Keratinocyte (primary cell): Measurements from ENCODE around the gene HECTD1. TPM values are rescaled to one million over a fixed set of nuclear protein-coding genes. Genes with fewer than 3 reads are reported as not detected.
"Not testable (repeated sequence)": the region's sequence is repeated elsewhere in the genome, so short reads cannot be mapped to it uniquely, and the experiment has no call there.

ENCODE experiments used
- DNase-seq: peaks from one replicate; pipeline ENCODE4 v3.0.0-alpha.2; 2011; ENCODE audit warnings: low read depth, missing footprints, low spot score
- FAIRE-seq: peaks from 2 replicates; lab custom pipeline; 2011; peaks lifted over from hg19 to GRCh38; lab: Jason Lieb, UNC
- H2AFZ ChIP-seq: 2 replicates; pipeline ENCODE4 v1.6.0; 2012; ENCODE audit warnings: low read length, control low read depth, inconsistent platforms; ENCODE audit not compliant: control insufficient read depth
- H3K27ac ChIP-seq: 2 replicates; pipeline ENCODE4 v1.5.1; 2011; ENCODE audit warnings: low read length; ENCODE audit not compliant: control insufficient read depth, insufficient read depth
- H3K27me3 ChIP-seq: 3 replicates; pipeline ENCODE4 v1.6.0; 2011; ENCODE audit warnings: low read length; ENCODE audit not compliant: control insufficient read depth, insufficient read depth; ENCODE audit errors: extremely low read depth
- H3K36me3 ChIP-seq, 2 experiments: 2 replicates in 1 of 2; 3 replicates in 1 of 2; pipeline ENCODE4 v1.5.1; 2011; ENCODE audit warnings: low read length in 2 of 2, mild to moderate bottlenecking in 1 of 2; ENCODE audit not compliant: control insufficient read depth in 2 of 2, insufficient read depth in 2 of 2; ENCODE audit errors: extremely low read depth in 1 of 2
- H3K4me1 ChIP-seq: 3 replicates; pipeline ENCODE4 v1.5.1; 2011; ENCODE audit warnings: low read length; ENCODE audit not compliant: control insufficient read depth, insufficient read depth; ENCODE audit errors: extremely low read depth
- H3K4me2 ChIP-seq: 3 replicates; pipeline ENCODE4 v1.6.0; 2011; ENCODE audit warnings: low read depth, low read length; ENCODE audit not compliant: control insufficient read depth, insufficient read depth; ENCODE audit errors: extremely low read depth
- H3K4me3 ChIP-seq, 3 experiments: fragments of 200-600 bp in 1 of 3; sonication (generic) in 1 of 3; 2 replicates in 2 of 3; 3 replicates in 1 of 3; pipeline ENCODE4 v1.5.1; 2011 to 2016; ENCODE audit warnings: low read length in 3 of 3, mild to moderate bottlenecking in 3 of 3, control low read depth in 2 of 3, inconsistent platforms in 1 of 3, low read depth in 1 of 3, mixed read lengths in 1 of 3, mixed run types in 1 of 3, moderate library complexity in 1 of 3; ENCODE audit not compliant: control insufficient read depth in 2 of 3, insufficient read depth in 2 of 3; ENCODE audit errors: extremely low read depth in 1 of 3
- H3K79me2 ChIP-seq: 2 replicates; pipeline ENCODE4 v1.6.0; 2012; ENCODE audit warnings: low read length; ENCODE audit not compliant: control insufficient read depth, insufficient read depth
- H3K9ac ChIP-seq: 3 replicates; pipeline ENCODE4 v1.6.0; 2011; ENCODE audit warnings: low read length; ENCODE audit not compliant: control insufficient read depth, insufficient read depth; ENCODE audit errors: extremely low read depth
- H3K9me1 ChIP-seq: 3 replicates; pipeline ENCODE4 v1.6.0; 2011; ENCODE audit warnings: low read length; ENCODE audit not compliant: control insufficient read depth, insufficient read depth; ENCODE audit errors: extremely low read depth
- H3K9me3 ChIP-seq: 2 replicates; pipeline ENCODE4 v1.5.1; 2012; ENCODE audit warnings: low read depth, low read length; ENCODE audit not compliant: control insufficient read depth
- H4K20me1 ChIP-seq: 3 replicates; pipeline ENCODE4 v1.6.0; 2011; ENCODE audit warnings: low read length; ENCODE audit not compliant: control insufficient read depth, insufficient read depth; ENCODE audit errors: extremely low read depth
- EZH2 ChIP-seq: IDR thresholded peaks from one replicate; pipeline ENCODE4 v1.6.1; 2012; ENCODE audit warnings: inconsistent platforms, mild to moderate bottlenecking, low read length, moderate library complexity
- dilution Hi-C: fragments of 300-500 bp; cut with MboI; formaldehyde crosslinking; loops from one replicate; pipeline ENCODE4 v1.7.0; 2020; ENCODE audit warnings: low sequenced_read_pairs; ENCODE audit not compliant: extremely low pct_ligation_motif_present
- polyA plus RNA-seq, 5 experiments: library from polyadenylated mRNA; depleted of rRNA in 3 of 5; stranded (reverse) in 3 of 5; stranded (forward) in 1 of 5; unstranded in 1 of 5; fragments of >200 nt; gene quantifications; 1 replicate in 1 of 5; 2 replicates in 3 of 5; 3 replicates in 1 of 5; pipeline versions ENCODE4 v1.2.1 to v1.2.3, GENCODE V29; 2011 to 2012; ENCODE audit warnings: missing spikeins in 2 of 5, low read depth in 1 of 5, low replicate concordance in 1 of 5
- TF ChIP-seq, protein P1 (sequence below), 3 experiments: IDR thresholded peaks in 1 of 3; conservative IDR thresholded peaks in 1 of 3; optimal IDR thresholded peaks in 1 of 3; 2 replicates in 2 of 3; 3 replicates in 1 of 3; pipeline versions ENCODE3 to v1.5.1; 2011; ENCODE audit warnings: low read length in 3 of 3, mild to moderate bottlenecking in 3 of 3, moderate library complexity in 2 of 3, control low read depth in 1 of 3, inconsistent platforms in 1 of 3; ENCODE audit not compliant: insufficient read depth in 2 of 3; ENCODE audit errors: extremely low read depth in 1 of 3

Gene HECTD1
- polyA plus RNA-seq, 1 donor (not counting 4 experiments of a cell fraction or from before 2014, with no cell fraction given), result 94.8 TPM

DNA sequence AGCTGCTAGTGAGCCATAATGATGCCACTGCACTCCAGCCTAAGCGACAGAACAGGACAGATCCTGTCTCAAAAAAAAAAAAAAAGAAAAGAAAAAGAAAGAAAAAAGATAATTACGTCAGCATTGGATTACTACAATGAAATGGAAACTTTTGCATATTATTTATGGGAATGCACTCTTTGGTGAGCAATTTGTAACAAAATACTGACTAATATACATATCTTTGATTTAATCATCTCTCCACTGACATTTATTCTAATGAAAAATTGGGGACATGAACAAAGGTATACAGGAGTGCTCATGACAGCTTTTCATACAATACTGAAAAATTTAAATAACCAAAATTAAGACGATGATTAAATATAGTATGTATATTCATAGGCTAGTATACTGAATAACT is 27.9 kb upstream of the HECTD1 start:
- FAIRE-seq (no peak), DNase-seq (no peak)
- Histone ChIP-seq H3K4me1 (peaks cover 2% of the 10 kb centered on the region), H3K9me1 (no peaks in the 10 kb centered on the region), H3K27me3 (no peaks in the 10 kb centered on the region), H3K9me3 (no peaks in the 10 kb centered on the region), H3K79me2 (no peaks in the 10 kb centered on the region), H3K4me3 (no peak overlapping the region), H3K27ac (no peak overlapping the region), H3K9ac (no peak overlapping the region), H3K4me2 (no peak overlapping the region), H3K36me3 (no peaks in the 10 kb centered on the region), H4K20me1 (no peaks in the 10 kb centered on the region), H2AFZ (no peak overlapping the region)
- dilution Hi-C loops, result no loop called here
- TF ChIP-seq, protein P1, sequence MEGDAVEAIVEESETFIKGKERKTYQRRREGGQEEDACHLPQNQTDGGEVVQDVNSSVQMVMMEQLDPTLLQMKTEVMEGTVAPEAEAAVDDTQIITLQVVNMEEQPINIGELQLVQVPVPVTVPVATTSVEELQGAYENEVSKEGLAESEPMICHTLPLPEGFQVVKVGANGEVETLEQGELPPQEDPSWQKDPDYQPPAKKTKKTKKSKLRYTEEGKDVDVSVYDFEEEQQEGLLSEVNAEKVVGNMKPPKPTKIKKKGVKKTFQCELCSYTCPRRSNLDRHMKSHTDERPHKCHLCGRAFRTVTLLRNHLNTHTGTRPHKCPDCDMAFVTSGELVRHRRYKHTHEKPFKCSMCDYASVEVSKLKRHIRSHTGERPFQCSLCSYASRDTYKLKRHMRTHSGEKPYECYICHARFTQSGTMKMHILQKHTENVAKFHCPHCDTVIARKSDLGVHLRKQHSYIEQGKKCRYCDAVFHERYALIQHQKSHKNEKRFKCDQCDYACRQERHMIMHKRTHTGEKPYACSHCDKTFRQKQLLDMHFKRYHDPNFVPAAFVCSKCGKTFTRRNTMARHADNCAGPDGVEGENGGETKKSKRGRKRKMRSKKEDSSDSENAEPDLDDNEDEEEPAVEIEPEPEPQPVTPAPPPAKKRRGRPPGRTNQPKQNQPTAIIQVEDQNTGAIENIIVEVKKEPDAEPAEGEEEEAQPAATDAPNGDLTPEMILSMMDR (optimal IDR thresholded peaks at IDR 0.05 in 1 of 3, IDR thresholded peaks at IDR 0.05 in 1 of 3, conservative IDR thresholded peaks at IDR 0.05 in 1 of 3; ENCODE audit: extremely low read depth in 1 of 3, insufficient read depth in 2 of 3, low read length in 3 of 3), result no peak
- no peak for TF ChIP-seq EZH2

DNA sequence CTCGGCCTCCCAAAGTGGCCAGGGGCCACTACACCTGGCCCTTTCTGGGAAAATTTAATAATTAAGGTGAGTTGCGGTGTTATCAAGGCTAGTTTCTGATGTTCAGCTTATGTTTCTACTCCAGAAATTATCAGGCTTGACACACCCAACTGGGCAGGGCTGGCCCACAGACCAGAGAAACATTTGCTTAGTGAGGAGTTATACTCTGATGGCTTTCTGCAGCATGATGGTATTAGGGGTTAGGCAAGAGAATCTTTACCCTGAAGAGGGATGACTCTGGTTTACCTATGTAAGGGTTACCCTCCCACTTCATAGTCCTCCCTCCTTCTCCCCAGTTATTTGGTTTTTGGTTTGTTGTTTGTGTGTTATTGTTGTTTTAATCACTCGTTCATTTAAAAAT is 24.5 kb upstream of the HECTD1 start:
- no peak overlapping the region for H3K4me3 ChIP-seq
- H3K27ac ChIP-seq, result no peak overlapping the region
- H3K9me1 ChIP-seq, result no peaks in the 10 kb centered on the region
- dilution Hi-C loops, result no loop called here
- peaks cover 21% of the 10 kb centered on the region for H3K4me1 ChIP-seq
- H2AFZ ChIP-seq, result no peak overlapping the region
- FAIRE-seq (no peak), DNase-seq (no peak)
- no peak overlapping the region for H3K9ac ChIP-seq
- H3K36me3 ChIP-seq, result no peaks in the 10 kb centered on the region
- H3K27me3 ChIP-seq, result no peaks in the 10 kb centered on the region
- H4K20me1 ChIP-seq, result no peaks in the 10 kb centered on the region
- no peaks in the 10 kb centered on the region for H3K9me3 ChIP-seq
- TF ChIP-seq EZH2, result no peak
- TF ChIP-seq, protein P1 (optimal IDR thresholded peaks at IDR 0.05 in 1 of 3, IDR thresholded peaks at IDR 0.05 in 1 of 3, conservative IDR thresholded peaks at IDR 0.05 in 1 of 3; ENCODE audit: extremely low read depth in 1 of 3, insufficient read depth in 2 of 3, low read length in 3 of 3), result no peak
- no peak overlapping the region for H3K4me2 ChIP-seq
- H3K79me2 ChIP-seq, result no peaks in the 10 kb centered on the region

DNA sequence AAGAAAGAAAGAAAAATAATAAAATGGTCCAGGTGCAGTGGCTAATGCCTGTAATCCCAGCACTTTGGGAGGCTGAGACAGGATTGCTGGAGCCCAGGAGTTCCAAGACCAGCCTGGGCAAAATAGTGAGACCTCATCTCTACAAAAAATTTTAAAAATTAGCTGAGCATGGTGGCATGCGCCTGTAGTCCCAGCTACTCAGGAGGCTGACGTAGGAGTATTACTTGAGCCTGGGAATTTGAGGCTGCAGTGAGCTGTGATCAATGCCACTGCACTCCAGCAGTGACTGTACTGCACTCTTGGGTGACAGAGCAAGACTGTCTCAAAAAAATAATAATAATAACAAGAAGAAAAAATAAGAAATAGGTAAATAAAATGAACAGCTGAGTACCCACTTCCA is 23.7 kb upstream of the HECTD1 start:
- H3K27me3 ChIP-seq, FAIRE-seq, H3K36me3 ChIP-seq, DNase-seq, H3K4me2 ChIP-seq, H3K9ac ChIP-seq, H3K4me3 ChIP-seq, H3K27ac ChIP-seq, H3K79me2 ChIP-seq, H2AFZ ChIP-seq, dilution Hi-C loops, H3K9me1 ChIP-seq, H3K9me3 ChIP-seq, H4K20me1 ChIP-seq: not testable (repeated sequence)
- peaks cover 21% of the 10 kb centered on the region for H3K4me1 ChIP-seq
